ENCODE measurements around the gene PRKCG. TPM values are rescaled to one million over a fixed set of nuclear protein-coding genes. Genes with fewer than 3 reads are reported as not detected.

Gene PRKCG
- total and polyA plus RNA-seq, 12 donors, result 0.07 TPM; not detected in 11

DNA sequence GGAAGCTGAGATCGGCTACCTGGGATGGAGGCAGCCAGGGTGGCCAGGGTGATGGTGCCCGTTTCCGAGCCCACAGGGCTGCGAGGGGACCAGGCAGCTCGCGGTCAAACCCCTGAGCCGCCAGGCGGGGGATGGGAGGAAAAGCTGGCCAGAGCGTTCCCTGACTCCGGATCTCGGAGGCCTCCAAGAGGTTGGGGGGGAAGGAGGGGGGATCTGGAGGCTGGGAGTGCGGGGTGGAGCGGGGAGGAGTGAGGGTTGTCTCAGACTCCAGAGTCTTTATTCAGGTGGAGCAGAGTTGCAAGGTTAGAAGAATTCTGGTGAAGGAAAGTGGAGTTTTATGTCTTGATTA is 28.1 kb downstream of the PRKCG start:
- ATAC-seq, result no peak
- intact Hi-C loops (cut with DNase I), result no loop called here
- DNase-seq, result no peak
- Histone ChIP-seq H3K27me3 (peaks cover 23 to 91% (median 87%) of the 10 kb centered on the region in 7 donors), H3K36me3 (no peaks in the 10 kb centered on the region), H3K27ac (no peak overlapping the region), H3K4me3 (no peak overlapping the region), H3K9me3 (no peaks in the 10 kb centered on the region), H3K4me1 (peaks cover 0 to 26% (median 19%) of the 10 kb centered on the region in 9 donors)
- whole genome bisulfite sequencing, 2 donors, result 0 to 2% methylated on average over 13 of the region's 13 CpGs
- TF ChIP-seq, protein P1, sequence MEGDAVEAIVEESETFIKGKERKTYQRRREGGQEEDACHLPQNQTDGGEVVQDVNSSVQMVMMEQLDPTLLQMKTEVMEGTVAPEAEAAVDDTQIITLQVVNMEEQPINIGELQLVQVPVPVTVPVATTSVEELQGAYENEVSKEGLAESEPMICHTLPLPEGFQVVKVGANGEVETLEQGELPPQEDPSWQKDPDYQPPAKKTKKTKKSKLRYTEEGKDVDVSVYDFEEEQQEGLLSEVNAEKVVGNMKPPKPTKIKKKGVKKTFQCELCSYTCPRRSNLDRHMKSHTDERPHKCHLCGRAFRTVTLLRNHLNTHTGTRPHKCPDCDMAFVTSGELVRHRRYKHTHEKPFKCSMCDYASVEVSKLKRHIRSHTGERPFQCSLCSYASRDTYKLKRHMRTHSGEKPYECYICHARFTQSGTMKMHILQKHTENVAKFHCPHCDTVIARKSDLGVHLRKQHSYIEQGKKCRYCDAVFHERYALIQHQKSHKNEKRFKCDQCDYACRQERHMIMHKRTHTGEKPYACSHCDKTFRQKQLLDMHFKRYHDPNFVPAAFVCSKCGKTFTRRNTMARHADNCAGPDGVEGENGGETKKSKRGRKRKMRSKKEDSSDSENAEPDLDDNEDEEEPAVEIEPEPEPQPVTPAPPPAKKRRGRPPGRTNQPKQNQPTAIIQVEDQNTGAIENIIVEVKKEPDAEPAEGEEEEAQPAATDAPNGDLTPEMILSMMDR (IDR thresholded peaks at IDR 0.05), result no peak

DNA sequence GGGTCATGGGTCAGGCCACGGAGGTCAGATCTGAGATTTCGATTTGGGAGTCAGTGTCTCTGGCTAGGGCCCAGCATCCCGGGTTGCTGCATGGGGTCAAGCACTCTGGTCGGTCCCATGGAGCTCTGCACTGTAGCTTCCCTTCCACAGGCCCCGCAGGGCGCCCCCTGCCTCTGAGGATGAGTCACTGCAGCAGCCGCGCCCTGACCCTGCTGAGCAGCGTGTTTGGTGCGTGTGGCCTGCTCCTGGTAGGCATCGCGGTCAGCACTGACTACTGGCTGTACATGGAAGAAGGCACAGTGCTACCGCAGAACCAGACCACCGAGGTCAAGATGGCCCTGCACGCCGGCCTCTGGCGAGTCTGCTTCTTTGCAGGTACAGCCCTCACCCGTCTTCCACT is 30.7 kb downstream of the PRKCG start:
- no peak overlapping the region for H3K27ac ChIP-seq
- 67 to 69% methylated on average over 18 of the region's 18 CpGs for WGBS, 2 donors

DNA sequence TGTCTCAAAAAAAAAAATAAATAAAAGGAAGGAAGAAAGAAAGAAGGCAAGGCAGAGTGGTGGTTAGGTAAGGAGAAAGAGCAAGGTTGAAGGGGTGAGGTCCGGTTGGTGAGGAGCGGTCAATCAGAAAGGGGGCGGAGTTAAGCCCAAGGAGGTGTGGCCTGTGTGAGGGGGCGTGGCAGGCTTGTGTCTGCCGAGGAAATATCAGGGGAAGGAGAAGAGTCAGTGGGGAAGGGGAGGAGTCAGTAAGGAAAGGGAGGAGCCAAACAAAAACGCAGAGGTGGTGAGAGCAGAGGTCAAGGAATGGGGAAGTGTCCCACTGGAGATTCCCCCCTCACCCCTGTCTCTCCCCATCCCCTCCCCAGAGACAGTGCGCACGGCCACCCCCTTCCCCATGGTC is 33.0 kb downstream of the PRKCG start:
- no peaks in the 10 kb centered on the region for H3K36me3 ChIP-seq
- no peaks in the 10 kb centered on the region for H3K9me3 ChIP-seq
- no peak overlapping the region for H3K4me3 ChIP-seq
- intact Hi-C loops (cut with DNase I), result no loop called here
- ATAC-seq (no peak), DNase-seq (no peak)
- TF ChIP-seq, protein P1 (IDR thresholded peaks at IDR 0.05), result no peak
- WGBS, 2 donors, result 57 to 58% methylated on average over 6 to 8 of the region's 8 CpGs
- peaks cover 4 to 53% (median 50%) of the 10 kb centered on the region in 7 donors for H3K27me3 ChIP-seq
- H3K27ac ChIP-seq, result no peak overlapping the region
- H3K4me1 ChIP-seq, result no peaks in the 10 kb centered on the region

More for the DNA sequence above, 30.7 kb downstream of the PRKCG start:
- H3K27me3 ChIP-seq, result peaks cover 15 to 74% (median 71%) of the 10 kb centered on the region in 7 donors
- intact Hi-C loops (cut with DNase I), result no loop called here
- H3K36me3 ChIP-seq, result no peaks in the 10 kb centered on the region
- ATAC-seq (no peak), DNase-seq (no peak)
- no peaks in the 10 kb centered on the region for H3K9me3 ChIP-seq
- peaks cover 0 to 19% (median 14%) of the 10 kb centered on the region in 9 donors for H3K4me1 ChIP-seq
- TF ChIP-seq, protein P1 (IDR thresholded peaks at IDR 0.05), result peak in 2 of 9 donors; percentile 11 to 25
- H3K4me3 ChIP-seq, result no peak overlapping the region

DNA sequence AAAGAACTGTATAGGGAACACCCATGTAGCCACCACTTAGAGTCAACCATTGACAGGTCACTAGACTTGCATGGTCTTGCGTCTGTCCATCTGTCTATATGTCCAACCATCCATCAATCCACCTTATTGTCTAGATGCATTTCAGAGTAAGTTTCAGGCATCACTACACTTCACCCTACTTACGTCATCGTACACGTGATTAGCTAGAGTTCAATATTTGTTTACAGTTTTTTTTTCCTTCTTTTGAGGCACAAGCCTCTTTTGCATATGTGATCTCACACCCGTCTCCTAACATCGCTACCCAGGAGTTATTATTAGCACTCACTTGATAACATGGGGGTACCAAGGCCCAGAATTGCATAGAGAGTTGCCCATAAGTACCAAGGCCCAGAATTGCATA is 34.0 kb downstream of the PRKCG start:
- no peak overlapping the region for H3K27ac ChIP-seq
- ATAC-seq, result no peak
- H3K4me1 ChIP-seq, result no peaks in the 10 kb centered on the region
- TF ChIP-seq, protein P1 (IDR thresholded peaks at IDR 0.05), result no peak
- WGBS, 2 donors, result 61 to 71% methylated on average over 6 of the region's 6 CpGs
- DNase-seq, result no peak
- no peaks in the 10 kb centered on the region for H3K36me3 ChIP-seq
- intact Hi-C loops (cut with DNase I), result no loop called here
- H3K9me3 ChIP-seq, result no peaks in the 10 kb centered on the region
- no peak overlapping the region for H3K4me3 ChIP-seq
- H3K27me3 ChIP-seq, result peaks cover 4 to 43% (median 40%) of the 10 kb centered on the region in 7 donors

All from heart right ventricle (tissue), 16 donors.